ENCODE data around the gene UPK3A. TPM values are rescaled to one million over a fixed set of nuclear protein-coding genes. Genes with fewer than 3 reads are reported as not detected.
"Not testable (repeated sequence)": the region's sequence is repeated elsewhere in the genome, so short reads cannot be mapped to it uniquely, and the experiment has no call there.

The UPK3A gene
- total RNA-seq, 1 experiment from 2014 or later: not detected

DNA sequence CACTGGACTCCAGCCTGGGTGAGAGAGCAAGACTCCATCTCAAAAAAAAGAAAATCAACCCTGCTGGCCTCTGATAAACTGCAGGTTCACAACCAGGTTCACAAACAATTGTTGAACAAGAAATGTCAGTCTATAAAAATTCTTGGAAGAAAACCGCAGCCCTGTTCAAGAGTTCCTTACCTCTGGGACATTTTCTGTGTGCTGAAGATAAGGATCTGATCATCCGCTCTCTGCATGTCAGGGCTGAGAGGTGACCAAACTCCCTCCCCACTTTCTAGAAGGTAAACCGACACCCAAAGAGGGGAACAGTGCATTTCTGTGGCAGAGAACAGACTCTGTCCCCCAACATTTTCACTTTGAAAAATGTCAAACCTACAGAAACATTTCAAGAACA lies 4.2 kb upstream of the UPK3A start:
- DNase-seq (ENCODE audit: low read depth): no peak

DNA sequence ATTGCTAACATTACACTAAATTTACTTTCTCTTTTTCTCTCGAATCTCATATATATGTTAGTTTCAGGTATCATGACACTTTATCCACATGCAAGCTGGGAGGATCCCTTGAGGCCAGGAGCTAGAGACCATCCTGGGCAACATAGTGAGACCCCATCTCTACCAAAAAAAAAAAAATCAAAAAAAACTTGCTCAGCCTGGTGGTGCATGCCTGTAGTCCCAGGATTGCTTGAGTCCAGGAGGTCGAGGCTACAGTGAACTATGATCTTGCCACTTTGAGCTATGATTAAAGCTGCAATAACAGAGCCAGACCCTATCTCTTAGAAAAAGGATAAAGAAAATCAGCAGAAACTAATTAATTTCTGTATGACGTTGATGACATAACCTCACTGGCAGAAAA lies 3.7 kb upstream of the UPK3A start:
- DNase-seq (ENCODE audit: low read depth): no peak

DNA sequence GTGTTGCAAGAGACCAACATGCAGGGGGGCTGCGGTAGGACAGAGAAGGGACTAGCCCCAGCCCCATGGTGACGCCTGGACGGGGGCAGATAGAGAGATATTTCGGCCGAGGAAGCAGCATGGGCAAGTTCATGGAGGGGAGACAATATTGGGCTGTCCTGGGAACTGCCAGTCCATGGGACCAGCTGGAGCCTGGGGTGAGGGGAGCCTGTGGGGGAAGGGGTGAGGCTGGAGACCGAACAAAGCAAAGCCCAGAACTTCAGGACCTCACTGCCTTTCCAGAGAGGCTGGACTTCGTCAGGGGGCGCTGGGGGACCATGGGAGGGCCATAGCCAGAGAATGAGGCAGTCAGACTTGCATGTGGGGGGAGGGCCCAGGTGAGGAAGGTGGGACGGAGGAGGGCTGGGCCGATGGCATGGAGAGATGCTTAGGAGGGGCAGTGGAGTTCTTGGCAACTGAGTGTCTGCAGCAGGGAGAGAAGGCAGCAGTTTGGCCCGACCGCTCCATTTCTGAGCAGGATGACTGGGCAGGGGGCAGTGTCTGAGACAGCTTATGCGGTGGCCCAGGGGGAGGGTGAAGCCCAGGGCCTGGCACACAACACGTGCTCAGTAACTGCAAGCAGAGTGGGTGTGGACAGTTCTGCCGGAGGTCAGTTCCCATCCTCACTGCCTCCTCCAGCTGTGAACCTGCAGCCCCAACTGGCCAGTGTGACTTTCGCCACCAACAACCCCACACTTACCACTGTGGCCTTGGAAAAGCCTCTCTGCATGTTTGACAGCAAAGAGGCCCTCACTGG lies 712 bp downstream of the UPK3A start:
- no peak for DNase-seq (ENCODE audit: low read depth)

DNA sequence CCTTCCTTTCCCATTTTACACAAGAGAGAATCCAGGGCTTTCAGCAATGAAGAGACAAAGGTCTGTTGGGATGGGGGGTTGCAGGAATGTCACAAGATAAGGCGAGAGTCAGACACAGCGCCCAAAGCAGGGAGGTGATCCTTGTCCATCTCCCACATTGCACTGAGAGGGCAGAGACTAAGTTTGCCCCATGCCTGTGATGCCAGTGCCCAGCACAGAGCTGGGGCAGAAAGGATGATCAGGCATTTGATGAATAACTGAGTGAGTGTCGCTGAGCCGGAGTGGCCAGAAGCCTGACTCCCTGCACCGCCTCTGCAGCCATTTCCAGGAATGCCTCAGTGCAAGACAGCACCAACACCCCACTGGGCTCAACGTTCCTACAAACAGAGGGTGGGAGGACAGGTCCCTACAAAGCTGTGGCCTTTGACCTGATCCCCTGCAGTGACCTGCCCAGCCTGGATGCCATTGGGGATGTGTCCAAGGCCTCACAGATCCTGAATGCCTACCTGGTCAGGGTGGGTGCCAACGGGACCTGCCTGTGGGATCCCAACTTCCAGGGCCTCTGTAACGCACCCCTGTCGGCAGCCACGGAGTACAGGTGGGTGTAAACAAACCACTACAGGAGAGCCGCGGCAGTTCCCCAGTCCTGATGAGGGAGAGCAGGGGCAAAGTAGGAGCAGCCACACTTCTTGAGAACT lies 2.3 kb downstream of the UPK3A start:
- DNase-seq (ENCODE audit: low read depth): no peak

DNA sequence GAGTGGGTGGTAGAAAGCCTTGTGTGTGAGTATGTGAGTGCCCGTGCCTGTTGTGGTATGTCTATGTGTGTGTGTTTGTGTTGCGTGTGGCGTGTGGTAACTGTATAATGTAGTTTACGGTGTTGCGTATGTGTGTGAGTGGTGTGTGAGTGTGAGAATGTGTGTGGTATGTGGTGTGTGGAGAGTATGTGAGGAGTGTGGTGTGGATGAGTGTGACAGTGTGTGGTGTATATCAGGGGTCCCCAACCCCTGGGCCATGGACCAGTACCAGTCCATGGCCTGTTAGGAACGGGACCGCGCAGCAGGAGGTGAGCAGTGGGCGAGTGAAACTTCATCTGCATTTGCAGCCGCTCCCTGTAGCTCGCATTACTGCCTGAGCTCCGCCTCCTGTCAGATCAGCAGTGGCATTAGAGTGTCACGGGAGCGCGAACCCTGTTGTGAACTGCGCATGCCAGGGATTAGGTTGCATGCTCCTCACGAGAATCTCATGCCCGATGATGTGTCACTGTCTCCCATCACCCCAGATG lies 5.7 kb downstream of the UPK3A start:
- peak; percentile 79 for DNase-seq (ENCODE audit: low read depth)

DNA sequence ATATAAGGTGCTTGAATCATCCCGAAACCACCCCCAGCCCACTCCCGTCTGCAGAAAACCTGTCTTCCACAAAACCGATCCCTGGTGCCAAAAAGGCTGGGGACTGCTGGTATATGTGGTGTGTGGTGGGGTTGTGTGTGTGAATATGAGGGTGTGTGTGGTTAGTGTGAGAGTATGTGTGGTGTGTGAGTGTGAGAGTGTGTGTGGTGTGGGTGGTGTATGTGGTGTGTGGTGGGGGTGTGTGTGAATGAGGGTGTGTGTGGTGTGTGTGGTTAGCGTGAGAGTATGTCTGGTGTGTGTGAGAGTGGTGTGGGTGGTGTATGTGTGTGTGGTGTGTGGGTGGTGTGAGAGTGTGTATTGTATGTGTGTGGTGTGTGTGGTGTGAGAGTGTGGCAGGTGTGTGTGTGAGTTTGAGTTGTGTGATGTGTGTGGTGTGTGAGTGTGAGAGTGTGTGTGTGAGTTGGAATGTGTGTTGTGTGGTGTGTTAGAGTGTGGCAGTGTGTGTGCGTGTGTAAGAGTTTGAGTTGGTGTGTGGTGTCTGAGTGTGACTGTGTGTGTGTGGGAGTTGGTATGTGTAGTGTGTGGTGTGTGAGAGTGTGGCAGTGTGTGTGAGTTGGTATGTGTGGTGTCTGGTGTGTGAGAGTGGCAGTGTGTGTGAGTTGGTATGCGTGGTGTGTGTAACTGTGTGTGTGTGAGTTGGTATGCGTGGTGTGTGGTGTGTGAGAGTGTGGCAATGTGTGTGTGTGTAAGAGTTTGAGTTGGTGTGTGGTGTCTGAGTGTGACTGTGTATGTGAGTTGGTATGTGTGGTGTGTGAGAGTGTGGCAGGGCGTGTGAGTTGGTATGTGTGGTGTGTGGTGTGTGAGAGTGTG lies 6.5 kb downstream of the UPK3A start:
- DNase-seq (ENCODE audit: low read depth): no peak

DNA sequence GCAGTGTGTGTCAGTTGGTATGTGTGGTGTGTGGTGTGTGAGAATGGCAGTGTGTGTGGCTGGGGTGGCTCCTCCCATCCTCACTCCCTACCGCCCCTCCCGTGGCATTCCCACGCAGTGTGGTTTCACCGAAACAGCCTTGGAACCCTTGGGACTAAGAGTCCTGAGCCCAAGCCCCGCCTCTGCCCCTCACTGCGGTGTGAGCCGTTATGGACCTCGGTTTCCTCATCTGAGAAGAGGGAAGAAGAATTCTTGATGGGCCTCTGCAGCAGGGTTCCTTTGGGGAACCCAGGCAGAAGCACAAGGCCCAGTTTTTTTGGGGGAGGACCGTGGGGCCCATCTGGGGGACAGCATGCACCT lies 7.2 kb downstream of the UPK3A start:
- DNase-seq (ENCODE audit: low read depth): no peak

DNA sequence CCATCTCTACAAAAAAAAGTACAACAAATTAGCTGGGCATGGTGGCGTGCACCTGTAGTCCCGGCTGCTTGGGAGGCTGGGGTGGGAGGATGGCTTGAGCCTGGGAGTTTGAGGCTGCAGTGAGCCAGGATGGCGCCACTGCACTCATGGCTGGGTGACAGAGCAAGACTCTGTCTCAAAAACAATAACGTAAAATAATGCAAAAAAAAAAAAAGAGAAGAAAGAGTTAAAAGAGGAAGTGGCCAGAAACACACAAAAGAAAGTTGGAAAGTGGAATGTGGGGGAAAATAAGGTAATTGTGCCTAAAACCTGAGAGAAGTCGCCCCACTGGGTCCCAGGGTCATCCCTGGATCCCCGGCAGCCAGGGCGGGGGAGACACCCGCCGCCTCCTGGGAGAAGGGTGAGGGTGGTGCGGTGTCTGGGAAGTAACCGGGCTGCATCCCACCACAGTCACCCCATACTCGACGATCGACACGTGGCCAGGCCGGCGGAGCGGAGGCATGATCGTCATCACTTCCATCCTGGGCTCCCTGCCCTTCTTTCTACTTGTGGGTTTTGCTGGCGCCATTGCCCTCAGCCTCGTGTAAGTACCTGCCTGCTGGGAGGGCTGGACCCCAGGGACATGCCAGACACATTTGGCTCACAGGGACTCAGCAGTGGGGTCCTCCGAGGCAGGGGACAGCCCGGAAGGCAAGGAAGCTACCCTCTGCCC lies 8.1 kb downstream of the UPK3A start:
- DNase-seq (ENCODE audit: low read depth): no peak

DNA sequence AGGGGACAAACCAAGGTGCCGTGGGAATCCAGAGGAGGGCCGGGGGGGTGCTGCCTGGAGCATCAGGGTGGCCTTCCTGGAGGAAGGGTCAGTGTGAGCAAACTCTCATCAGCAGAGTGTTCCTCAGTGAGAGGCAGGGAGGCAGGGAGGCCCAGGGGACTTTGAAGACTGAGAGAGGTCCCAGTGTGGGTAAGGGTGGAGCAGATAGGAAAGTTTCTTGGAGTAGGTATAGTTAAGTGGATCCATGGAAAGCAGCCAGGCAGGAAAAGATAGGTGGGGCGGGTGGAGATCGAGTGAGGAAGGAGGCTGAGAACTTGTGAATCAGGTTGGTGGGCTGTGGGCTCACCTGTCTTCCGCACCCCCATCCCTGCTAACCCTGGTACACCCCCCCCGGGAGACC lies 9.3 kb downstream of the UPK3A start:
- DNase-seq (ENCODE audit: low read depth): no peak

DNA sequence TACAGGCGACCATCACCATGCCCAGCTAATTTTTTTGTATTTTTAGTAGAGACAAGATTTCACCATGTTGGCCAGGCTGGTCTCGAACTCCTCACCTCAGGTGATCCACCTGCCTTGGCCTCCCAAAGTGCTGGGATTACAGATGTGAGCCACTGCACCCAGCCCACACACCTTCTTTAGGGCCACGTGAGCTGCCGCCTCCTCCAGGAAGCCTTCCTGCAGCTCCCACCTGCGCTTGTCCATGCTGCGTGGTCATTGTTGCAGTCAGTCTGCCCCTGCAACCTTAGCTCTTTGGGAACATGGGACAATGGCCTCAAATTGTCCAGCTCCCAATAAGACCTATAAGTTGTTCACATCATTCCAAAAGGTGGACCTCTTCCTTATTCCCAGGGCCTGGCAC lies 10.3 kb downstream of the UPK3A start:
- DNase-seq (ENCODE audit: low read depth): not testable (repeated sequence)

DNA sequence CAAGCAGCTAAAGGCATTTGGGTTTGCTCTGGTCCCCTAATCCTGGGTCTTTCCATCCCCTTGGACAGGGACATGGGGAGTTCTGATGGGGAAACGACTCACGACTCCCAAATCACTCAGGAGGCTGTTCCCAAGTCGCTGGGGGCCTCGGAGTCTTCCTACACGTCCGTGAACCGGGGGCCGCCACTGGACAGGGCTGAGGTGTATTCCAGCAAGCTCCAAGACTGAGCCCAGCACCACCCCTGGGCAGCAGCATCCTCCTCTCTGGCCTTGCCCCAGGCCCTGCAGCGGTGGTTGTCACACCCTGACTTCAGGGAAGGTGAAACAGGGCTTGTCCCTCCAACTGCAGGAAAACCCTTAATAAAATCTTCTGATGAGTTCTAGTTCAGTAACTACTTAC lies 10.7 kb downstream of the UPK3A start:
- DNase-seq (ENCODE audit: low read depth): no peak

DNA sequence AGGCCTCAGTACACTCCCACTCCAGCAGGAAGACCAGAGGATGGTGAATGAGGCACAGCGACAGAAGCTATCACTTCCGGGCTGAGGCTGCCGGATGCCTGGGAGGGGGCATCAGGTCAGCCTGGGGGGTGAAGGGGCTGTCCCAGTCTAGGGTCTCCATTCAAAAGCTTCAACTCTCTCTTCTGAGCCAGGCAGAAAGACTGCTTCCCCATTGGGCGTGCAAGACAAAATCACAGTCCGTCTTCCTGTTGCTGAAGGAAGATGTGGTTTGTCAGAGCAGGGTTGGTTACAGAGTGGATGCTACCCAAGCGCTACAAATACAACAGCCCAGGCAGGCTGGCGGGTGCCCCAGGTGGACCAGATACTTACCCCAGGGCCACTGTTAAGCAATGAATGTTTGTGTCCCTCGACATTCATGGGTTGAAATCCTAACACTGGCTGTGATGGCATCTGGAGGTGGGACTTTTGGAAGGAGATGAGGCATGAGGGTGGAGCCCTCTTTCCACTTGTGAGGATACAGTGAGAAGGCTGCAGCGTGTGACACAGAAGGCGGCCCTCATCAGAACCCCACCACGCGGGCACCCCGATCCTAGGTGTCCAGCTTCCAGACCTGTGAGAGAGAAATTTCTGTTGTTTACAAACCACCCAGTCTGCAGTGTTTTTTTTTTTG lies 12.0 kb downstream of the UPK3A start:
- DNase-seq (ENCODE audit: low read depth): no peak

DNA sequence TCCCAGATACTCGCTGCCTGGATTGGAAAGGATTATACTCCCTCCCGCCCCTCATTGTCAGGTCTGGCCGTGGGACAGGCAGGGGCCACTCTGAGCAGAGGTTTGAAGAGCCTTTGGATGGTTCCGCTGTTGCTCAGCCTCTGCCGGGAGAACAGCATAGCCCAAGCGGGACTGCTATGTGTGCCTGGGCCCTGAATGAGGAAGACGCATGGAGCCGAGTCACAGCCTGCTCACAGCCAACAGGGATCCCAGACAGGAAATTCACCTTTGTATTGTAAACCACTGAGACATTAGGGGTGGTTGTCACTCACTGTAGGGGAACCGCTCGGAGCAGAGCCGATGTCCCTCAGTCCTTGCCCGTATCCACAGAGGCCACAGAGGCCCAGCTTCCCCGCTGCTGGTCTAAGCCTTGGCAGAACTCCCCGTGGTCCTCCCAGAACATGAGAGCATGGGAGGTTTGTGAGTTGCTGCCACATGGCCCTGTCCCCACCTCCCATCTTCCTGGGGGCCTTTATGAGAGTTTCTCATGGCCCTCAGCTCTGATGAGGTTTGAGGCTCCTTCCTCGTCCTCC lies 14.3 kb downstream of the UPK3A start:
- no peak for DNase-seq (ENCODE audit: low read depth)

DNA sequence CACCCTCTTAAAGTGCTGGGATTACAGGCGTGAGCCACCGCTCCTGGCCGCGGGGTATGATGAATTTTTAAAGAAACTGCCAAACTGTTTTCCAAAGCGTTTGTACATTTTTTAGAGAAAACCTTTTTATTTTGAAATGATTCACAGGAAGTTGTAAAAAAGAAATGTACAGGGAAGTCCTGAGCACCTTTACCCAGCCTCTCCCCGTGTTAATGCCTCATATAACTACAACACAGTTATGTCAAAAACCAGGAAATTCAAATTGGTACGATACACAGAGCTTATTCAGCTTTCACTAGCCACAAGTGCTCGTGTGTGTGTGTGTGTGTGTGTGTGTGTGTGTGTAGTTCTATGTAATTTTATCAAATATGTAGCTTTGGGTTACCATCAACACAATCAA lies 18.0 kb downstream of the UPK3A start:
- DNase-seq (ENCODE audit: low read depth): no peak

DNA sequence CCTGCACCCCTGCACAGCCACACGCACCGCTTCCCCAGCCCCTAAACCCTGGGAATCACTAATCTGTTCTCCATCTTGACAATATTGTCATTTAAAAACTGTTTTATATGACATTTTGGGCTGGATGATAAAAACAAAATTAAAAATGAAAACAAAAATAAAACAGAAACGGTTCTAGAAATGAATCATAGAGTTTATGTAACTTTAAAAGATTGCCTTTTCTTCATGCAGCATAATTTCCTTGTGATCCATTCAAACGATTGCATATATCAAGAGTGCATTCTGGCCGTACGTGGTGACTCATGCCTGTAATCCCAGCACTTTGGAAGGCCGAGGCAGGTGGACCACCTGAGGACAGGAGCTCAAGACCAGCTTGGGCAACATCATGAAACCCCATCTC lies 18.4 kb downstream of the UPK3A start:
- no peak for DNase-seq (ENCODE audit: low read depth)

DNA sequence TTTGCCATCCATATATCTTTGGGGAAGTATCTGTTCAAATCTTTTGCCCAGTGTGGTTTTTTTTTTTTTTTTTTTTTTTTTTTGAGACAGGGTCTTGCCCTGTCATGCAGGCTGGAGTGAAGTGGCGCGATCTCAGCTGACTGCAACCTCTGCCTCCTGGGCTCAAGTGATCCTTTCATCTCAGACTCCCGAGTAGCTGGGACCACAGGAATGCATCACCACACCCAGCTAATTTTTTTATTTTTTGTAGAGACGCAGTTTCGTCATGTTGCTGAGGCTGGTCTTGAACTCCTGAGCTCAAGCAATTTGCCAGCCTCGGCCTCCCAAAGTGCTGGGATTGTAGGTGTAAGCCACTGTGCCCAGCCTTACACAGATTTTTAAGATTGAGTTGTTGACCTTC lies 20.2 kb downstream of the UPK3A start:
- DNase-seq (ENCODE audit: low read depth): no peak

DNA sequence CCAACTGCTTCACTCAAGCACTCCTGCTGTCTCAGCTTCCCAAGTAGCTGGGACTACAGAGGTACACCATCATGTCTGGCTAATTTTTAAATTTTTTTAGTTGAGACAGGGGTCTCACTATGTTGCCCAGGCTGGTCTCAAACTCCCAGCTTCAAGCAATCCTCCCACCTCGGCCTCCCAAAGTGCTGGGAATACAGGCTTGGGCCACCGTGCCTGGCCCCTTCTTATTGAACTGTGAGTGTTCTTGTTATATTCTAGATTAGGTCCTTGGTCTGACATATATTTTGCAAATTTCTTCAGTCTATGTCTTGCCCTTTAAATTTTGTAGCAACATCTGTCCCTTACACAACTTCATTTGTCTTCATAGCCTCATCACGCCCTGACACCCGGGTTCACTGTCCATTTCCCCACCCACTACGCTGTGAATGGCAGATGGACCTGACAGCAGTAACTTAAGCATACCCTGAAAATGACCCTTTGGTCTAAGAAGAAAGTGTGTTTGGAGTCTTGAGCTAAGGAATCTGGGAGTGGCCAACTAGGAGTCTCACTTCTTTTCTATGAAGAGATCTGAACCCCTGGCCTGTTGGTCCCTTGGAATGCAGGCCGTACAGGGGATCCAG lies 20.8 kb downstream of the UPK3A start:
- DNase-seq (ENCODE audit: low read depth): no peak

DNA sequence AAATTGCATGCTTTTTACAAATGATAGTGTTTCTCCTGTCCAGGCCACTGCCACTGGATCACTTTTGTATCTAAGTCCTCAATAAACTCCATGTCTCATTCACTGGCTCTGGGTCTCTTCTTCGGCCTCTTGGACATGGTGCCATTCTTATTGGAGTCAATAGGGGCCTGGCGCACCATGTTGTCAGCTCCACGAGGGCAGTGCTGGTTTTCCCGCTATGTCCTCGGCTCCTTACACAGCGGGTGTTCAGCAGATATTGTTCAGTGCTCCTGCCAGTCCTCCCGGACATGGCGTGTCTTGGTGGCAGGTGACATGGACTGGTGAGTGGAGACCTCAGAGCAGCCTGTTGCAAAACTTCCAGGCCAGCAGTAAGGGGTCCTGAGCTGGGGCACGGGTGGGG lies 21.4 kb downstream of the UPK3A start:
- DNase-seq (ENCODE audit: low read depth): no peak

DNA sequence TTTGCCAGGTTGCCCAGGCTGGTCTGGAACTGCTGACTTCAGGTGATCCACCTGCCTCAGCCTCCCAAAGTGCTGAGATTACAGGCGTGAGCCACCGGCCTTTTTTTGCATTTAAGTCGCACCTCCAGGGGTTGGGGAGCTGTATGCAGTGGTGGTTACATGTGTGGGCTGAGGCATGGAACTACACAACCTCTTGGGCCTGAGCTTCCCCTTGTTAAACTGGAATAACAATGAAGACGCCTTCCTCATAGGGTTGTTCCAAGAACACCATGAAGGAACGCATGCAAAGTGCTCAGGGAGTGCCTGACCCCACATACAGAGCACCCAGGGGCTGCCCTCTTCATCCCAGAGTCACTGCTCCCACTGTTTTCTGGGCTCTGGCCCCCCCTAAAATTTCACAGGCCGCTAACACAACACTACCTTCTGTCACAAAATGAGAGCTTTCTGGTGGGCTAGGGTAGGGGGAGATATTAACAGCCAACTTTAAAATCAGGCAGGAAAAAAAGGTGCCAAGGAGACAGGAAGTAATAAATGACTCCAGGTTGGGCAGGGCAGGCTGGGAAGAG lies 23.7 kb downstream of the UPK3A start:
- no peak for DNase-seq (ENCODE audit: low read depth)

DNA sequence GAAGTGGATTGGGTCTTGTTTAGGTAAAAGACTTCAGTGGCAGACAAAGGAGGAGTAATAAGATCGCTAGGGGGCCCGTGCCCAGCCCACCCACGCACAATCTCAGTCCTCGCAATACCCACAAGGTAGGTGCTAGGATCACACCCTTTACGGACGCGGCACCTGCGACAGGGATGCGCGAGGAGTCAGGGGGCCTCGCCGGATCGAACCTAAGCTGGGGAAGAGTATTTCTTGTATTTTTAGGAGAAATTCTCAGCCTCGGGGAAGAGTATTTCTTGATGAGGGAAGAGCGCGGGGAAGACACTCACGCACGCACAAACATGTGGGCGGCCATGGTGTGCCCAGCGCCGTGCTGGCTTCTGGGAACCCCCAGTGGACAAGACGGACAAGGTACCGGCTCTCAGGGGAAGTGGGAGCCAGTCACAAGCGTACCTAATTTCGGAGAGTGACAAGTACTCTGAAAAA lies 24.2 kb downstream of the UPK3A start:
- no peak for DNase-seq (ENCODE audit: low read depth)

All from LHCN-M2 (cell line).